Activated T-cell treated with anti-CD3 and anti-CD28 coated beads, Interleukin-2, amount 50 U/mL, for 48 hours (primary cell): ENCODE measurements around the gene ABL1.
"Not testable (repeated sequence)": the region's sequence is repeated elsewhere in the genome, so short reads cannot be mapped to it uniquely, and the experiment has no call there.

Experiments
- DNase-seq, 2 experiments: peaks; one replicate each; pipeline ENCODE4 v3.0.0-alpha.2; 2020

Gene ABL1

DNA sequence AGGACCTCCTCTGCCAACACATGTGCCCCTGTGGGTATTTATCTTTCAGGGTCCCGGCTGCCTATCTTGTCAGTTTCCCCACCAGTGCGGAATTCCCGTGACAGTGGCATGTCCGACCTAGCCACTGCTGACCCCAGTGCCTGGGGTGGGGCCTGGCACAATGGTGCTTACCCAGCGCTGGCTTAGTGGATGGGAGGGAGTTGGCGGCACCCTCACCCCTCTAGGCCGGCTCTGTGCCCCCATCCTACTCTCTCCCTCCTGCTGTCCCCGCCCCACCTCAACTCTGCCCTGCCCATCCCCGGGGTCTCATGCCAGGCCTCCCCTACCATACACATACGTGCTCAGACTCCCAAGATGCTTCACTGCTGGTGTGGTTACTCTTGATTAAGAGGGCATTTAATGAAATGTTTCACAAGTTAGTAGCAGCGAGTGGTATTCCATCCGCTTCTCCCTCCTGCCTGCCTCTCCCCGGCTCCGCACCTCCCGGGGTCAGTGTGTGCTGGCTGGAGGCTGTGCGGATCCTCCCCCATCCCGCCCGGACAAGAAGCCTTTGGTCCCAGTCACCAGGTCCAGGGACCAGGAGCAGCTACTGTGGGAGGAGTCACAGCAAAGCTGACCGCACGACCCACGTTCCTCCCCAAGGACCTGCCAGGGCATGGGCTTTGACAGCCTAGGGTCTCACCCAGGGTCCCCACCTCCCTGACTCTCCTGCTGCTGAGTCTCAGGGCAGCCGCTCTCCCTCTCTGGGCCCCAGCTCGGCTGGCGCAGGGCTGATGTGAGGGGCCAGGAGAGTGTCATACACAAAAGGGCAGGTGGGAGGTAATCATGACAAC is 71.1 kb downstream of the ABL1 start:
- no peak for DNase-seq

DNA sequence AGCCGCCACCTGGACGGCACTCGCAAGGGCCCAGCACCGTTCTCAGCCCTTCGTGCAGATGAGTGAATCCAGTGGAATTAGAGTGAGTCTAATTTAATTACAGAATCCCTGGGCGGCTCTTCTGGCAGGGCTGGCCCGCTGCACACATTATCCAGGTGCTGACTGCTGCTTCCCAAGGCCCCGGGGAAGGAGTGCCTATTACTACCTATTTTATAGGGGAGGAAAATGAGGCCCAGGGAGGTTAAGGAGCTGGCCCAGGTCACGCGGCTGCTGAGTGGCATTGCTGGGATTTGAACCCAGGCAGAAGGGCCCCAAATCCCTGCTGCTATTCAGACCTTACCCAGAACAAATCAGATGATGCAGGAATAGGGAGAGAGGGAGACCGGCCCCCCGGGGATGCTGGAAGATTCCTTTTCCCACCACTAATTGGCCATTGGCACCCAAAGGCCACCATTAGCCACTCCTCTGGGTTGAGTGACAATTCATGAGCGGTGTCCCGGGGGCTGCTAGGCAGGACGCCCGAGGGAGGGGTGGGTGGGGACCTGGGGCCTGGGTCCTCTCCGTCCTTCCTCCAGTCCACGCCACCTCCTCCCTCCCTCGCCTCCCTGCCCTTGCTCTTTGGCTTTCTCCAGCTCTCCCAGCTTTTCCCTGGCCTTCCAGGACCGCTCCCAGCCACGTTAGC is 71.8 kb downstream of the ABL1 start:
- DNase-seq: no peak

DNA sequence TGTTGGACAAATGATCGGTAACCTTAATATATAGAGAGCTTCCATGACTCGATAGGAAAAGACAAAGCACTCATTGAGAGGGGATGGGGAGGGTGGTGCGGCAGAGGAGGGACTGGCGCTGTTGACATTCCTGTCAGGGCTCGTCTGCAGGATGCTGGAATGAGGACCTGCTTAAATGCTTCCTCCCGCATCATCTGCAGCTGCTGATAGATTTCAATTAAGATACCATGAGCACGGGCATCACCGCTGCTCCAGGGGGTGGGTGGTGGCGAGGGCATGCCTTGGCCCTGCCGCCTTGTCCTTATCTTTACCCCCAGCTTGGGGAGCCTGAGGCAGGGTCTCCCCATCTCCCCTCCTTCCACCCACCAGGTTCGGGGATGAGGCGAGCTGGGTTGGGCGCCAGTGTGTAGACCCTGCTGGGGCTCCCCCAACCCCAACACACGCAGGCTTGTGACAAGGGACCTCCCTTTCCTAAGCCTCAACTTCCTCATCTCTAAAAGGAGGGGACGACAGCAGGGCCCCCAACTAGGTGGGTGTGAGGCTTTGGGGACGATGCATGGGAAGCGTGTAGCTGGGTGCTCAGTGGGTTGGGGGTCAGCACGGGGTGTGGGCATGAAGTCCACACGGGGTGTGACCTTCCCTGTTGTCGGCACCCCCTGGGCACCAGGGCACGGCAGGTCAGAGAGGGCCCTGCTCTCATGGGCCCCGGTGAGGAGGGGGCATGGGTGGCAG is 73.3 kb downstream of the ABL1 start:
- DNase-seq: no peak

GRCh38 chr9:130908878-130909355 is 73.9 kb downstream of the ABL1 start:
- no peak for DNase-seq

DNA sequence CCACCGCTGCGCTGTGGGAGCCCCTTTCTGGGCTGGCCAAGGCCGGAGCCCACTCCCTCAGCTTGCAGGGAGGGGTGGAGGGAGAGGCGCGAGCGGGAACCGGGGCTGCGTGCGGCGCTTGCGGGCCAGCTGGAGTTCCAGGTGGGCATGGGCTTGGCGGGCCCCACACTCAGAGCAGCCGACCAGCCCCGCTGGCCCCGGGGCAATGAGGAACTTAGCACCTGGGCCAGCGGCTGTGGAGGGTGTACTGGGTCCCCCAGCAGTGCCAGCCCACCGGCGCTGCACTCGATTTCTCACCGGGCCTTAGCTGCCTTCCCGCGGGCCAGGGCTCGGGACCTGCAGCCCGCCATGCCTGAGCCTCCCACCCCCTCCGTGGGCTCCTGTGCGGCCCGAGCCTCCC is 75.0 kb downstream of the ABL1 start:
- DNase-seq: not testable (repeated sequence)

DNA sequence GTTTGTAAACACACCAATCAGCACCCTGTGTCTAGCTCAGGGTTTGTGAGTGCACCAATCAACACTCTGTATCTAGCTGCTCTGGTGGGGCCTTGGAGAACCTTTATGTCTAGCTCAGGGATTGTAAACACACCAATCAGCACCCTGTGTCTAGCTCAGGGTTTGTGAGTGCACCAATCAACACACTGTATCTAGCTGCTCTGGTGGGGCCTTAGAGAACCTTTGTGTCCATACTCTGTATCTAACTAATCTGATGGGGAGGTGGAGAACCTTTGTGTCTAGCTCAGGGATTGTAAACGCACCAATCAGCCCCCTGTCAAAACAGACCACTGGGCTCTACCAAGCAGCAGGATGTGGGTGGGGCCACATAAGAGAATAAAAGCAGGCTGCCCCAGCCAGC is 75.6 kb downstream of the ABL1 start:
- not testable (repeated sequence) for DNase-seq

GRCh38 chr9:130911254-130912049 is 76.4 kb downstream of the ABL1 start:
- DNase-seq: no peak

- no peak for DNase-seq
Observed at GRCh38 chr9:130912932-130913598, 78.0 kb downstream of the ABL1 start.

GRCh38 chr9:130913599-130914416 is 78.8 kb downstream of the ABL1 start:
- no peak for DNase-seq

DNA sequence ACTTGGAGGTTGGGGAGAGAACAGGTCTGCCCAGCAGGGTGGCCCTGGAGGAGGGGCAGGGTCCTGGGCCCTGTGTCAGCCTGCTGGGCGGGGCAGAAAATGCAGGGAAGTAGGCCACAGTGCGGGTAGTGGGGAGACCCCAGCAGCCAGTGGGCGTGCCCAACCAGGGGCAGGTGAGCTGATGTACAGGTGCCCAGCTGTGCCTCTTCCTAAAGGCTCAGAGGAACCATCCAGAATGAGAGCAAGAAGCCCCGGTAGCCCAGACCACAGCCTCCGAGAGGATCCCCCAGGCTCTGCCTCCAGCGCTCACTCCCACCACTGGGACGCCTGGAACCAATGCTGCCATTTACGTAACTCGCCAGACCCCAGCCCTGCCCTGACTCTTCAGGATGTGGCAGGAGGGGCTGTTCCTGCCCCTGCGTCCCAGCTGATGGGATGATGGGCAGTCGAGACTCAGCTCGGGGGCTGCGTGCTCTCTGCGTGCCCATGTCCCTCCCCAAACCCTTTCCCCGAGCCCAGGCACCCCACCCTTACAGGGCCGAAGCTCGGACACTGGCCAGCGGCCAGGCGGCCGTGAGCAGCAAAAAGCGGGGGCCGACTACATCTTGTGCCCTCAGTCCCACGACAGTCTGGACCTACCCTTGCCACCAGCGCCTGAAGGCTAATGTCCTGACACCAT is 79.5 kb downstream of the ABL1 start:
- DNase-seq: no peak

DNA sequence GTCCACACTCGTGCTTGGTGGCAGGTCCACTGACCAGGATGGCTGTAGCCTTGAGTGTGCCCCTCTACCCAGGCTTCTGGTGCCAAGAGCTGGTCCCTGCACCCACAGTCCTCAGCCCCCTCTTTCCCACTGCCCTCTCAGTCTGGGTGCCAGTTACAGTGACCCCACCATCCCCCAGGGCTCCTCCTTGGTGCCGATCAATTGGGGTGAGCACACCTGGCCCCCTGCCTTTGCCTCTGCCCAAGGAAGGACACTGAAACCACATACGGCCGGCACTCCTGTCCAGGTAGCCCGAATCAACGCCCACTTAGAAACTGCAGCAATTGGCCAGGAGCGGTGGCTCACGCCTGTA is 80.0 kb downstream of the ABL1 start:
- no peak for DNase-seq

DNA sequence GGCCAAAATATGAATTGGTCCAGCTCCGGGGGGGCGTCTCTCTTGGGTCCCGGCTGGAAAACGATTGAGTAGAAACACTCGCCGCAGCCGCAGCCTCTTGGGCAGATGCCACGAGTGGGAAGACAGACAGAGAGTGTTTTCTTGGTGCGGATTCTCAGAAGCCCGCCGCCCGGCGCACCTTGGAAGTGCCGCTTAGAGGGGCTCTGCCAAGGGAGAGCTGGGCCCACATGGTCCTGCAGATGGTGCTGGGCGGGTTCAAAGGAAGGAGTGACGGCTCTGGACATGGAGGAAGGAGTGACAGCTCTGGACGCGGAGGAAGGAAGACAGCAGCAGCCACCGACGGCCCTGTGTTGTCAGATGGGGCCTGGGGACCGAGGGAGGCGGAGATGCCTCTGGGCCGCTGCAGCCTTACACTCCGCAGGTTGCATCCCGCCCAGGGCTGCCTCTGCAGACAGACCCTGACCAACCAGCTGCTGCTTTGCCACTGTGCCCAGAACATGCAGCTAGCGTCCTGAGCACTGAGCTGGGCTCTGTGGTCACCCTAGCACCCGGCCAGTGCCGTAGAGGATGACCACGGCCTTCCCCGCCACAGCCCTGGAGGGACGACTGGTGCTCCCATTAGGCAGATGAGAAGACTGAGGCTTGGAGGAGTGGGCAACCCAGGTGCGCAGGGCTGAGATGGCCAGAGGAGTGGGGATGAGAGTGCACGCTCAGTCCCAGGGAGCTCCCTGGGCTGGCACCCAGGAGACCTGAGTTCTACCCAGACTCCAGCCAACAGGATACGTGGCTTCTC is 82.3 kb downstream of the ABL1 start:
- DNase-seq: no peak

GRCh38 chr9:130918101-130918825 is 83.2 kb downstream of the ABL1 start:
- no peak for DNase-seq

GRCh38 chr9:130918826-130919558 is 83.9 kb downstream of the ABL1 start:
- no peak for DNase-seq

GRCh38 chr9:130919559-130920145 is 84.6 kb downstream of the ABL1 start:
- no peak for DNase-seq

DNA sequence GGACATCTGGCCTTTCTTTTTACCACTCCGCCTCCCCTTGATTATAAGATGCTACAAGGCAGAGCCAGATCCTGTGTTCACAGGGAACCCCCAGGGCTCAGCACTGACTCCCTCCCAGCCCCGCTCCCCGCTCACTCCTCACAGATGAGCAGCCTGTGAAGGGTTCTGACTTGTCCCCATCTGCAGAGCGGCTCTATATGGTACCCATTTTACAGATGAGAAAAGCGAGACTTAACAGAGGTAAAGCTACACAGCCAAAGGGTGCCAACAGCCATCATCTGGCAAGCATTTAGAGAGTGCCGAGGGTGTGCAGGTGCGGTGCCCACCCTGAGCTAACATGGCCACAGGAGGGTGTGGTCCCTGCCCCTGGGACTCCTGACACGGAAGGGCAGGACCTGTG is 85.2 kb downstream of the ABL1 start:
- DNase-seq: no peak

DNA sequence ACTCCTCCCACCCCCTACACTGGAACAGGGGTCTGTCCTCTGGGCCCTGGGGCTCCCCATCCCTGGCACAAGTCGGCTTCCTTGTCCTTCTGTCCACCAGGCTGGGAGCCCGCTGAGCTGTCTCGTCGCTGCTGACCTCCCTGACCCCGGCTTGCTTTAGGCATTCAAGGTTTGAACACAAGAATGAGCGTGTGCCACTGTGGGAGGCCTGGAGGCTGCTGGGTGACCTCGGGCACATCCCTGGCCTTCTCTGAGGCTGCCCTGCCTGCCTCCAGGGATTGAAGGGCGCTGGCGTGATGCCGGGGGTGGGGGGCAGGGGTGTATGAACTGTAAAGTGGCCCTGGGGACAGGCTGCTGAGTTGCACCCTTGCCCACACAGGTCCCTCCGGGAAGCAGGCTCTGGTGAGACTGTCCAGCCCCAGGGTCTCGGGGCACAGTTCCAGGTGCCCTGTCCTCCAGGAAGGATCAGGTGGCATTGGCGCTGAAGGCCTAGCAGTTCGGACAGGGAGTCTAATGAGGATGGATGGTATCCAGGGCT is 85.8 kb downstream of the ABL1 start:
- DNase-seq: no peak
